Smooth muscle cell of trachea (primary cell): ENCODE measurements around the gene TPST2. TPM values are rescaled to one million over a fixed set of nuclear protein-coding genes. Genes with fewer than 3 reads are reported as not detected.

Experiments
- total RNA-seq: library from RNA; depleted of rRNA; stranded (reverse); fragments of >200 nt; gene quantifications from 2 replicates; pipeline ENCODE4 v1.2.1, GENCODE V29; 2014

The TPST2 gene
- 15.1 and 35.1 TPM in 2 replicates for total RNA-seq

DNA sequence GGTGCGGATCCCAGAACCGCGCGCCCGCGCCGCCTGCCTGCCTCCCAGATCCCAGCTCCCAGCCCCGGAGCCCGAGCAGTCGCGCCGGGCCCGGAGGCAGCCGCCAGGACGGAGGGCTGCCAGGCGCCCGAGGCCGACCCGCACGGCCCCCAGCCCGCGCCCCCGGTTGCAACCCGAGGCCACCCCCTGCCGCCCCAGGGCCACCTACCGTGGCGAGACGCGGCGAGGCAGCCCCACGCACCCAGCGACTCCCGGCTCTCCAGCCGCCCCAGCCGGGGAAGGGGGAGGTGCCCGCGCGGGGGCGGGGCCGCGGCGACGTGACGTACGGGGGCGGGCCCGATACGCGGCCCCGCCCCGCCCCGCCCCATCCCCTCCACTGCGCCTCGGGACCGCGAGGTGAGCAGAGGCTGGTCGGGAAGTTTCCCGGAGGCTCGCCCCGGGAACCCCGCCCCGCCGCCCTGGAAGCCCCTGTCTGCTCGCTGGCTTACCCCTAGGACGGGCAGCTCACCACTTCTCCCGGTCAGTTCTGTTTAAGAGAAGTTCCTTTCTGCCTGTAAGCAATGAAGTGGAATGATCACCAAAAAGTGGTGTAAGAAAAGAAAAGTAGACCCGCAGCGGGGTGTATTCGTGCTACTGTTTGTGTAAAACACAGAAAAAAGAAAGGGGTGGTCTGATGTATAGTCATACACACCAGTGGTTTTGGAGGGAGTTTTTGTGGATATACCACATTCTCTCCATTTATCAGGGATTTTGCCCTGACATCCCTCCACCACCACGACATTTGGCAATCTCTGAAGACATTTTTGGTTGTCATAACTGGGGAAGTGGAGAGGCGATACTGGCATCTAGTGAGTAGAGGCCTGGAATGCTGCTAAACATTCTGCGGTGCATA, at the start of gene TPST2:
TPST2 (minus strand) TSS at position 288 of the 892 bp plus-strand sequence. CDS start 48,502 bp downstream, outside the sequence.

DNA sequence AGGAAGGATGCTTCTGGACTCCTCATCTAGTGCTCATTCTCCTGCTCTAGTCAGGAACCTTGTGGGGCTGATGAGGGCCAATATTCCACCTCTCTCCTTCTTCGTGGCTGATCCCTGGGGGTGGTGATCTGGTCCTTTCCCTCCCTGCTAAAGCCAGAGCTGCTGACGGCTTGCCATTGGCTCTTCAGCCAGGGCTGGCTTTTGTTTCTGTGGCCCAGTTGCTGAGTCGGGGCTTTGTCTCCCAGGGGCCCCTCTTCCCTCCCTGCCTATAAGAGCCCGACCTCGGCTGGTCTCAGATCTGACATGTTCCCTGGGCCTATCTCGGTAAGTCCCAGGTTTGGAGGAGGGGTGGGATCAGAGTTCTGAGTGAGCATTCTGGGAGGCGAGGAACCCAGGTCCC, 31.7 kb upstream of the TPST2 start, which contains the start of gene CRYBA4:
CRYBA4 (plus strand) TSS at position 301 of the 400 bp plus-strand sequence. CDS start 634 bp downstream, outside the sequence.

DNA sequence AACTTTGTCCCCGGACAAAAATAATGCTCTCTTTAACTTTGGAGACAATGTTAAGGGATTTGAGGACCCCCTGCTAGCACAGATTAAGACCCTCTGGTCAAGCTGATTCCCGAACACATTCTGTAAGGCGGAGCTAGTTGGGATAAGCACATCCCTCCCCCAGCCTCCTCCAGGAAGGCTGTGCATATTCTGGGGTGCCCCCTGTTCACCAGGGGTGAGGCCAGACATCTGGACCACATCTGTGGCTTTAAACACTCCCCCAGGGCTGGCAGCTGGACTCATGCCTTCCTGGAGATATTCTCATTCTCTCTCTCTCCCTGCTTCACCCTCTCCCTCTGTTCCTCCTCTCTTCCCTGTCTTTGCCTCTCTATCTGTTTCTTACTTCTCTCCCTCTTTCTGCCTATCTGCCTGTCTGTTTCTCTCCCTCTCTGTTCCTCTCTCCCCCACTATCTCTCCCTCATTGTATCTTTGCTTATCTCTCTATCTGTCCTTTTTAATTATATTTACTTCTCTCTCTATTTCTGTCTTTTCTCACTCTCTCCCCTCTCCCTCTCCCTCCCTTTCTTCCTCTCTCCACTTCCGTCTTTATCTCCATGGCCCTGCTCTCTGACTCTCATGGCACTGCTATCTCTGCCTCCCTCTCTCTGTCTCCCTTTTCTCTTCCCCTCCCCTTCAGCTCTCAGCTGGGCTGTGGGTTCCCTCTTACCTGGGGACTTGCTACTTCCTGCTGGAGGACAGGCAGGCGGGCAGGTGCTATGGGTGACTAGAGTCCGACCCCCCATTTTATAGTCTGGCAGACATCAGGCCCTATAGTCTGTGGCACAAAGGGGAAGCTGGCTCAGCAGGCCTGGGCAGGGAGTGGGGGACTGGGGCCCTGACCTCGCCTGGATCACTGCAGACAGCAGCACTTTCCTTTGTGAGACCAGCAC, 27.6 kb upstream of the TPST2 start, which contains the start of gene CRYBB1:
CRYBB1 (minus strand) TSS at position 757 of the 929 bp plus-strand sequence. CDS start 1,708 bp downstream, outside the sequence.

DNA sequence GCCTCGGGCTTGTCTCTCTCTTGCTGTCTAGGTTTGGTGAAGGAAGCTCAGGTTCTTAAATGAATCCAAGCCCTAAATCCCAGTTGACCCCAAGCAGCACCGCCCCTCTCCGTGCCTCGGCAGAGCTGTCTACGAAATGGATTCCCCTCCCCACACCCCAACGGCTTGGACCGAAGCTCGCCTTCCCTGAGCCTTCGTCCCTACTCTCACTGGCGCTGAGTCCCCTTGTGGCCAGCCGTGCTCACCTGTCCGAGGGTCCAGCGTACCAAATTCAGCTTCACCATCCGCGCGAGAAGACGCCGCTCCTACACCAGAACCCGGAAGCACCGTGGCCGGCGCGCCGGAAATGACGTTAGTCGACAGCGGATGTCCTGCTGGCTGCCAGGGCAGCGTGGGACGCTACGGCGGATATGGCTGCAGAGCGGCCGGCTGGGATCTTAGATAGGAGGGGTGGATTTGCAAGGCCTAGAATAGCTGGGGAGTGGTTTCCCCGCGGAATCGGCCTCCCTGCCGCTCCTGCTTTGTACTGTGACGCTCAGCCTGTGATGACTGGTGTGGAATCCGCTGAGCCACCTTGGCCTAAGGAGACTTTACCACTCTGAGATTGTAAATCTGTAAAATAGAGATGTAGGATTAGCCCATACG, 77.7 kb downstream of the TPST2 start, which contains the start of gene TFIP11:
TFIP11 (minus strand) TSS at position 325 of the 645 bp plus-strand sequence. CDS start 2,201 bp downstream, outside the sequence.

DNA sequence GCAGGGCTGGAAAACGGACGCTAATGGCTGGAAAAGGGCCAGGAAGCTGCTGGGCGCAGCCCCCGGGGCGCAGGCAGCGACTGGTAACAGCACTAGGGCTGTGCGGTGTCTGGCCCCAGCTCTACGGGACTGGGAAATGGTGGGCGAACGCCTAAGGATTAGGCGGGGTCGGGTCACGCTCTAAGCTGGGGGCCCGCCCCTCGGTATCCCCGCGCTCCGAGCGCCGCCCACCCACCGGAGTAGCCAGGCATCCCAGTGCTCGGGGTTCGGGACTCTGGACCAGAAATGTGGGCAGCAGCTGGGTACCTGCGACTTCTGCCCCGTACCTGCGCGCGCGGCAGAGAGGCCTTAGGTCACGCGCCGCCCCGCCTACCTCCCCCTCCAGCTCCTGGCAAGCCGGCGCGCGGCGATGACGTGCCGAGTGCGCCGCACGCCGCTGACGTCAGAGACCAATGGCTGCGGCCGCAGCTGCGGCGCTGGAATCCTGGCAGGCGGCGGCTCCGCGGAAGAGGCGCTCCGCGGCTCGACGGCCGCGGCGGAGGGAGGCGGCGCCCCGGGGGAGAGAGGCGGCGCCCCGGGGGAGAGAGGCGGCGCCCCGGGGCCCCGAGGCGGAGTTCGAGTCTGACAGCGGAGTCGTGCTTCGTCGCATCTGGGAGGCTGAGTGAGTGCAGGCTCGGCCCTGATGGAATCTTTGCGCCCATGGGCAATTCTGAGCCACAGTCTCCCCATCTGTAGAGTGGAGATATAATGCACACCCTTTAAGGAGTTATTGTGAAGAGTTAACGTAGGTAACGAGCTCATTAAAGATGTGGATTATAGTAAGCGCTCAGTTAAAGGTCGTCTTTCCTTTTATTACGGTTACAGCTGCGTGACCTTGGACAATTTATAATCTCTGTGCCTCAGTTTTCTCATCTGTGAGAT, 106.2 kb downstream of the TPST2 start, which contains the start of the genes HPS4 and SRRD:
HPS4 (minus strand) TSS at position 345 of the 921 bp plus-strand sequence. CDS start 2,021 bp downstream, outside the sequence.
SRRD (plus strand) TSS at position 439 of the 921 bp plus-strand sequence; CDS start at position 453, 14 bp downstream.

Other genes with a start within 250 kb of the TPST2 start
- gene ASPHD2, start 160.9 kb downstream of the TPST2 start, total RNA-seq = 0.87 and 2.2 TPM in 2 replicates
- 30.6 and 36.1 TPM in 2 replicates for gene HPS4, start 106.3 kb downstream of the TPST2 start, total RNA-seq
- 11.1 and 14.3 TPM in 2 replicates for gene SRRD, start 106.3 kb downstream of the TPST2 start, total RNA-seq
- gene TFIP11, start 77.7 kb downstream of the TPST2 start, total RNA-seq = 40.6 and 42.5 TPM in 2 replicates
- gene CRYBB1, start 27.9 kb upstream of the TPST2 start, total RNA-seq = not detected in 2 replicates
- not detected in 2 replicates for gene CRYBA4, start 31.8 kb upstream of the TPST2 start, total RNA-seq
- gene MIAT, start 67.5 kb upstream of the TPST2 start, total RNA-seq = 1.3 and 1.9 TPM in 2 replicates